Astrocyte (in vitro differentiated cells and primary cell): ENCODE measurements around the gene EDN3. TPM values are rescaled to one million over a fixed set of nuclear protein-coding genes. Genes with fewer than 3 reads are reported as not detected.
A peak's percentile ranks its signal among the peaks of the same experiment; 100 is the strongest.

ENCODE experiments used
- DNase-seq: peaks from one replicate; pipeline ENCODE4 v3.0.0-alpha.2; 2010; ENCODE audit warnings: low read depth
- FAIRE-seq: peaks from 2 replicates; lab custom pipeline; 2011; peaks lifted over from hg19 to GRCh38; lab: Jason Lieb, UNC
- H2AFZ ChIP-seq: 2 replicates; pipeline ENCODE4 v1.6.0; 2012; ENCODE audit warnings: low read depth, low read length, inconsistent platforms
- H3K27ac ChIP-seq: 2 replicates; pipeline ENCODE4 v1.5.1; 2011; ENCODE audit warnings: low read depth, low read length, inconsistent platforms
- H3K27me3 ChIP-seq: 2 replicates; pipeline ENCODE4 v1.6.0; 2011; ENCODE audit warnings: low read length, inconsistent platforms; ENCODE audit not compliant: insufficient read depth
- H3K36me3 ChIP-seq: 2 replicates; pipeline ENCODE4 v1.5.1; 2011; ENCODE audit warnings: low read length, inconsistent platforms; ENCODE audit not compliant: insufficient read depth
- H3K4me1 ChIP-seq: 2 replicates; pipeline ENCODE4 v1.5.1; 2011; ENCODE audit warnings: low read length, inconsistent platforms; ENCODE audit not compliant: insufficient read depth
- H3K4me2 ChIP-seq: 2 replicates; pipeline ENCODE4 v1.6.0; 2012; ENCODE audit warnings: low read length, inconsistent platforms
- H3K4me3 ChIP-seq: 2 replicates; pipeline ENCODE4 v1.5.1; 2011; ENCODE audit warnings: low read depth, mild to moderate bottlenecking, low read length, inconsistent platforms; ENCODE audit not compliant: insufficient read depth
- H3K79me2 ChIP-seq: 2 replicates; pipeline ENCODE4 v1.6.0; 2012; ENCODE audit warnings: mild to moderate bottlenecking, low read length, inconsistent platforms; ENCODE audit not compliant: insufficient read depth
- H3K9ac ChIP-seq: 2 replicates; pipeline ENCODE4 v1.6.0; 2012; ENCODE audit warnings: mild to moderate bottlenecking, low read length, inconsistent platforms
- H3K9me3 ChIP-seq: 2 replicates; pipeline ENCODE4 v1.5.1; 2012; ENCODE audit warnings: low read depth, mild to moderate bottlenecking, low read length, inconsistent platforms; ENCODE audit not compliant: insufficient read depth
- H4K20me1 ChIP-seq: 2 replicates; pipeline ENCODE4 v1.6.0; 2012; ENCODE audit warnings: low read length, inconsistent platforms; ENCODE audit not compliant: insufficient read depth
- H3K27ac Mint-ChIP-seq: one replicate; pipeline ENCODE4 v1.8.0; 2021; ENCODE audit warnings: mild to moderate bottlenecking, mixed read lengths; ENCODE audit not compliant: unreplicated experiment
- H3K27me3 Mint-ChIP-seq: one replicate; pipeline ENCODE4 v1.8.0; 2021; ENCODE audit warnings: low read depth, mixed read lengths; ENCODE audit not compliant: unreplicated experiment
- H3K36me3 Mint-ChIP-seq: one replicate; pipeline ENCODE4 v1.8.0; 2021; ENCODE audit warnings: low read depth, mixed read lengths; ENCODE audit not compliant: unreplicated experiment
- H3K4me1 Mint-ChIP-seq: one replicate; pipeline ENCODE4 v1.8.0; 2021; ENCODE audit warnings: low read depth, mixed read lengths; ENCODE audit not compliant: unreplicated experiment
- H3K4me3 Mint-ChIP-seq: one replicate; pipeline ENCODE4 v1.8.0; 2021; ENCODE audit warnings: mild to moderate bottlenecking, moderate library complexity, mixed read lengths; ENCODE audit not compliant: unreplicated experiment
- H3K9me3 Mint-ChIP-seq: one replicate; pipeline ENCODE4 v1.8.0; 2021; ENCODE audit warnings: mild to moderate bottlenecking, mixed read lengths; ENCODE audit not compliant: unreplicated experiment
- EZH2 ChIP-seq: IDR thresholded peaks from 2 replicates; pipeline ENCODE4 v1.6.1; 2012; ENCODE audit warnings: mild to moderate bottlenecking, low read length, inconsistent platforms; ENCODE audit not compliant: insufficient read depth
- total RNA-seq: library from RNA; stranded (reverse); gene quantifications from 2 replicates; pipeline ENCODE4 v1.2.1, GENCODE V29; 2021
- TF ChIP-seq, protein P1 (sequence below): IDR thresholded peaks from 2 replicates; pipeline ENCODE4 v1.5.1; 2011; ENCODE audit warnings: low read depth, mild to moderate bottlenecking, inconsistent platforms, low read length, moderate library complexity; ENCODE audit not compliant: insufficient read depth

The EDN3 gene
- total RNA-seq, 1 donor from 2014 or later, result not detected

DNA sequence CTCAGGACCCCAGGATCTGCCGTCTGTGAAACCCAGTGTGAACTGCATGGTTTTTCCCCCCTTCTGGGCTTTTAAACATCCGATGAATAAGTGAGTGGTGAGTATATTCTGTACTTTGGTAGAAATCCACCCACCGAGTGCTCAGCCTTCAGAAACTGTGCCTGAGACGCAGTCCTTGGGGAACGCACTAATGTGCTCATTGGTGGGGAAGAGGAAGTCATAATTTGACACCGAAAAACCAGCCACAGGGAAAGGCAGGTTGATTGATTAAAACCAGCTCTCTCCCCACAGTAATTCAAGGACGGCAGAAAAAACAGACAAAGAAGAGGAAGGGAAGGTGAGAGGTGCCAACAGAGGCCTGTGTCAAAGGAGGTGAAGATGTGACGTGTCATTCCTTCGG is 21.7 kb downstream of the EDN3 start:
- Histone ChIP-seq H4K20me1 (no peaks in the 10 kb centered on the region), H3K9ac (no peak overlapping the region), H3K4me3 (no peak overlapping the region), H3K4me2 (no peak overlapping the region), H3K27ac (no peak overlapping the region), H3K79me2 (no peaks in the 10 kb centered on the region), H3K4me1 (no peaks in the 10 kb centered on the region), H3K36me3 (no peaks in the 10 kb centered on the region), H2AFZ (no peak overlapping the region), H3K9me3 (peaks cover 3% of the 10 kb centered on the region), H3K27me3 (no peaks in the 10 kb centered on the region)
- Mint-ChIP-seq H3K36me3 (no peaks in the 10 kb centered on the region), H3K27me3 (peaks cover 22% of the 10 kb centered on the region), H3K9me3 (no peaks in the 10 kb centered on the region), H3K4me1 (no peaks in the 10 kb centered on the region), H3K4me3 (no peak overlapping the region), H3K27ac (peak overlapping the region; percentile 82)
- FAIRE-seq (no peak), DNase-seq (no peak)
- TF ChIP-seq, protein P1, sequence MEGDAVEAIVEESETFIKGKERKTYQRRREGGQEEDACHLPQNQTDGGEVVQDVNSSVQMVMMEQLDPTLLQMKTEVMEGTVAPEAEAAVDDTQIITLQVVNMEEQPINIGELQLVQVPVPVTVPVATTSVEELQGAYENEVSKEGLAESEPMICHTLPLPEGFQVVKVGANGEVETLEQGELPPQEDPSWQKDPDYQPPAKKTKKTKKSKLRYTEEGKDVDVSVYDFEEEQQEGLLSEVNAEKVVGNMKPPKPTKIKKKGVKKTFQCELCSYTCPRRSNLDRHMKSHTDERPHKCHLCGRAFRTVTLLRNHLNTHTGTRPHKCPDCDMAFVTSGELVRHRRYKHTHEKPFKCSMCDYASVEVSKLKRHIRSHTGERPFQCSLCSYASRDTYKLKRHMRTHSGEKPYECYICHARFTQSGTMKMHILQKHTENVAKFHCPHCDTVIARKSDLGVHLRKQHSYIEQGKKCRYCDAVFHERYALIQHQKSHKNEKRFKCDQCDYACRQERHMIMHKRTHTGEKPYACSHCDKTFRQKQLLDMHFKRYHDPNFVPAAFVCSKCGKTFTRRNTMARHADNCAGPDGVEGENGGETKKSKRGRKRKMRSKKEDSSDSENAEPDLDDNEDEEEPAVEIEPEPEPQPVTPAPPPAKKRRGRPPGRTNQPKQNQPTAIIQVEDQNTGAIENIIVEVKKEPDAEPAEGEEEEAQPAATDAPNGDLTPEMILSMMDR, result no peak
- TF ChIP-seq EZH2, result no peak

DNA sequence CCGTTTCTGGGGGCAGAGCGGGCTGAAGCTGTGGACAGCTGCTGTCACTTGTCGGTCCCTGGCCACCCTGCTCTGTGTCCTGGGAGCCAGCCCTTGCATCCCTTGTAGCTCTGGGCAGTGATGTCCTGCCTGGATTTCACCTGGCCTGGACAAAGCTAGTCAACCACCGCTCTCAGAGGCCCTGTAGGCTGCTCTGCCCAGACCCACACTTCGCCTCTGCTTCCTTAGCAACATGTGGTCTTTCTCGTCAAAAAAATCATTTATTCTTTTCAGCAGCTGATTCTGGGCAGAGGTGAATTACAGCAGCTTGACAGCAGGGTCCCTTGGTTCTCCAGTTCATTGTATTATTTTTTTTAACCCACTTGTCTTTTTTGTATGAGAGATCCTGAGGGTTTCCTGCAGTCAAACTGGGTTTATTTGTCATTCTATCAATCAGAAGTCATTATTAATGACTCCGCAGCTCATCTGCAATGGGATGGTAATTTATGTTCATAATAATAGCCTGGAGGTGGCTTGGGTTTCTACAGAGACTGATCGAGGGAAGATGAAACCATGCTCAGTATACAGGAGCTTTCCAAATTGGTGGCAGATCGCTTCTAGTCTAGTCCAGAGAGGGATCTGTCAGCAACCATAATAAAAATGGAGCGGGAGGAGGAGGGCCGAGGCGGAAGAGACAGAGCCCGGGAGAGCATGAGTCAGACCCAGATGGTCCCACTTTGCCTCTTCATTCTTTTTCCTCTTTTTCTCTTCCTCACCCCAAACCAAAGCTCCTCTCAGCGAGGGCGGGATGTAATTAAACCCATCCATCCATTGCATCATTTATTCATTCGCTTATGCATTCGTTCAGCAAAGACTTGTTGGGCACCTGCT is 22.4 kb downstream of the EDN3 start:
- H3K4me1 ChIP-seq, result no peaks in the 10 kb centered on the region
- H3K27ac ChIP-seq, result no peak overlapping the region

More for the DNA sequence above, 22.4 kb downstream of the EDN3 start:
- Histone ChIP-seq H3K79me2 (no peaks in the 10 kb centered on the region), H3K36me3 (no peaks in the 10 kb centered on the region), H3K4me2 (no peak overlapping the region), H2AFZ (no peak overlapping the region), H3K9ac (no peak overlapping the region), H3K27me3 (no peaks in the 10 kb centered on the region), H4K20me1 (no peaks in the 10 kb centered on the region), H3K9me3 (no peaks in the 10 kb centered on the region), H3K4me3 (no peak overlapping the region)
- Mint-ChIP-seq H3K4me1 (no peaks in the 10 kb centered on the region), H3K27ac (no peak overlapping the region), H3K4me3 (no peak overlapping the region), H3K36me3 (no peaks in the 10 kb centered on the region), H3K27me3 (peaks cover 25% of the 10 kb centered on the region), H3K9me3 (no peaks in the 10 kb centered on the region)
- TF ChIP-seq, protein P1, result no peak
- TF ChIP-seq EZH2, result no peak
- no peak for FAIRE-seq
- no peak for DNase-seq
